ENCODE measurements around the gene XYLB. TPM values are rescaled to one million over a fixed set of nuclear protein-coding genes. Genes with fewer than 3 reads are reported as not detected.

The XYLB gene
- polyA plus RNA-seq, 1 of the 3 experiments (the other 2 are of a cell fraction), result 2.7 TPM

DNA sequence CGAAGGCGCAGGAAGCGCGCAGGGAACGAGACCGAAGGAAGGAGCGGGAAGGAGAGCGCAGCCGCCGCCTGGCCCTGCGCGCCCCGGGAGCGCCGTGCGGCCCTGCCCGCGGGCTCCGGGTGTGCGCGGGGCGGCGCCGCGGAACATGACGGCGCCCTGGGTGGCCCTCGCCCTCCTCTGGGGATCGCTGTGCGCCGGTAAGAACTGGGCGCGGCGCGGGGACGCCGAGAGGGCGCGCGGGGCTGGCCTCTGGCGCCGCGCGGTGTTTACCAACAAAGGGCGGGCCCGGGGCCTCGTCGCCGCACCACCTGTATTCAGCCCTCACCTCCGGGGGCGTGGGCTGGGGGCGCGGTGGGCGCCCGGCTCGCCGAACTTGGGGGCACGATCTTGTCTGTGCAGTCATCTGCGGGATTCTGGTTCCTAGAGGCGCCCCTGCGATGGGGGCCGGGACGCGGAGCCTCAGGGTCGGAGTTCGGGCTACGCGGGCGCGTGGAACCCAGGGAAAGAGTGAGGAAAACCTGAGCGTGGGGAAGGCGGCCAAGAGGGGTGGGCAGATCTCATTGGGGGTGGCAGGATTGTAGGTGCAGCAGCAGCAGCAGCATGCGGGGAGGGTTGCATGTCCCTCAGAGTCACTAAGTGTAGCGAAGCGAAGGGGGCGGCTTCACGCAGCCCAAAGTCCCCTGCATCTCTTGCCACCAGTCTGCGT, 107.7 kb downstream of the XYLB start:
- Histone ChIP-seq H3K79me2 (ENCODE audit: insufficient read depth) (peaks cover 46% of the 10 kb centered on the region), H3K36me3 (replicated peaks in 1 of 2; ENCODE audit: control insufficient read depth in 1 of 2, insufficient read depth in 2 of 2, low read length in 1 of 2) (no peaks in the 10 kb centered on the region), H3K9me3 (no peaks in the 10 kb centered on the region), H3K27me3 (ENCODE audit: insufficient read depth) (no peaks in the 10 kb centered on the region), H3K9ac (peak overlapping the region; percentile 93), H3F3A (replicated peaks; ENCODE audit: insufficient read depth) (no peaks in the 10 kb centered on the region), H4K20me1 (ENCODE audit: insufficient read depth) (peaks cover 27% of the 10 kb centered on the region), H2AFZ (ENCODE audit: low read depth) (peak overlapping the region; percentile 78), H3K27ac (ENCODE audit: low read depth in 2 of 2, low read length in 1 of 2) (peak overlapping the region; percentile 48 to 92; a peak in 3 of 4 replicates), H3K4me2 (peak overlapping the region; percentile 93), H3K9me2 (no peaks in the 10 kb centered on the region), H3K4me1 (ENCODE audit: control insufficient read depth in 1 of 2, insufficient read depth in 2 of 2, low read depth in 1 of 2, low read length in 1 of 2) (peaks cover 0 to 32% of the 10 kb centered on the region in 2 experiments; a peak in 2 of 4 replicates), H3K4me3 (ENCODE audit: low read depth in 2 of 2, low read length in 1 of 2) (peak overlapping the region; percentile 84 to 87)
- TF ChIP-seq TCF12 (IDR thresholded peaks at IDR 0.05) (no peak), FOXJ3 (CRISPR knock-in tag; IDR thresholded peaks at IDR 0.05) (no peak), NFIC (IDR thresholded peaks at IDR 0.05; ENCODE audit: borderline replicate concordance) (no peak), FOSL2 (IDR thresholded peaks at IDR 0.05; ENCODE audit: borderline replicate concordance, low read depth) (no peak)
- TF ChIP-seq, protein P1, sequence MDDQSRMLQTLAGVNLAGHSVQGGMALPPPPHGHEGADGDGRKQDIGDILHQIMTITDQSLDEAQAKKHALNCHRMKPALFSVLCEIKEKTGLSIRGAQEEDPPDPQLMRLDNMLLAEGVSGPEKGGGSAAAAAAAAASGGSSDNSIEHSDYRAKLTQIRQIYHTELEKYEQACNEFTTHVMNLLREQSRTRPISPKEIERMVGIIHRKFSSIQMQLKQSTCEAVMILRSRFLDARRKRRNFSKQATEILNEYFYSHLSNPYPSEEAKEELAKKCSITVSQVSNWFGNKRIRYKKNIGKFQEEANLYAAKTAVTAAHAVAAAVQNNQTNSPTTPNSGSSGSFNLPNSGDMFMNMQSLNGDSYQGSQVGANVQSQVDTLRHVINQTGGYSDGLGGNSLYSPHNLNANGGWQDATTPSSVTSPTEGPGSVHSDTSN (IDR thresholded peaks at IDR 0.05), result no peak
- CTCF ChIA-PET, result interaction anchor here (1.0 to 2.2 kb wide), 3 partner anchors 26 to 197 kb away, joined by 3 to 16 read pairs (median 7); partner anchors contain the start of gene EXOG
- POLR2A ChIA-PET, result interaction anchor here (2.0 kb wide), 1 partner anchor 108 kb away, joined by 7 read pairs; the partner anchor contains the start of gene XYLB
- peak; percentile 68 for DNase-seq
- WGBS (ENCODE audit: low lambda C conversion rate), result 0% methylated on average over 19 of the region's 78 CpGs

DNA sequence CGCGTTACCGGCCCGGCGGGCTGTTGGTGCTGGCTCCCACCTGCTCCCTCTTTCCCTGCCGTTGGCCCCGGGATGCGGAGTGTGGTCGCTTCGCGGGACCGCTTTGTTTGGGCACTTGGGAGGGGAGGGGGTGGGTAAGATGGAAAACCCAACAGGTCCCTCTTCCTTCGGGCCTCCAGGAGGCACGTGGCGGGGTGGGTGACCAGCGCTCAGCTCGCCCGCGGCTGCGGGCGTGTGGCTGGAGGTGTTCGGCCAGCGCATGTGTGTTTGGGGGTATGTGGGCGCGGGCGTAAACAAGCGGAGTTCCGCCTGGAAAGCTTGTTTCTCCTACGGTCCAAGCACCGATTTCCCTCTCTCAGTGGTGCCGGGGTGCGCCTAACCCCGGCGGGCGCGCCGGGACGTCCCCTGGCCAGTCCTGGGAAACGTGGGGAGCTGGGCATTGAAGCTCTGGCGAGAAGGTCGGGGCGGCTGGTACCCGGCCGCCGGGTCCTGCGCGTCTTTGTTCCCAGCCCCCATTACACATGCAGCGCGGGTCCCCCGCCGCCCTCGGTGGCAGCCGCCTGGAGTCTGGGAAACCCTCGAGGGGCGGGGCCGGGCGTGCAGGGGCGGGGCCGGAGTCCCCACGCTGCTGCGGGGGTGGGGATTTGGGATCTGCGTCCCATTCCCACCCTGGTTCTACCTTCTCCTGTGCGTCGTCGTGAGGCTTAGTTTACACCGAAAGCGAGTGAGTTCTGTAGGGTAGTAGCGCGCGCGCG, 108.5 kb downstream of the XYLB start:
- DNase-seq, result peak; percentile 96
- Histone ChIP-seq H3K4me1 (ENCODE audit: control insufficient read depth in 1 of 2, insufficient read depth in 2 of 2, low read depth in 1 of 2, low read length in 1 of 2) (peaks cover 0 to 37% of the 10 kb centered on the region in 2 experiments; a peak in 2 of 4 replicates), H3K36me3 (replicated peaks in 1 of 2; ENCODE audit: control insufficient read depth in 1 of 2, insufficient read depth in 2 of 2, low read length in 1 of 2) (no peaks in the 10 kb centered on the region), H3K4me2 (peak overlapping the region; percentile 93), H3K9me3 (no peaks in the 10 kb centered on the region), H3K79me2 (ENCODE audit: insufficient read depth) (peaks cover 49% of the 10 kb centered on the region), H3F3A (replicated peaks; ENCODE audit: insufficient read depth) (no peaks in the 10 kb centered on the region), H4K20me1 (ENCODE audit: insufficient read depth) (peaks cover 27% of the 10 kb centered on the region), H3K27me3 (ENCODE audit: insufficient read depth) (no peaks in the 10 kb centered on the region), H3K27ac (ENCODE audit: low read depth in 2 of 2, low read length in 1 of 2) (peak overlapping the region; percentile 48 to 92; a peak in 3 of 4 replicates), H3K9me2 (no peaks in the 10 kb centered on the region), H3K9ac (peak overlapping the region; percentile 93), H3K4me3 (ENCODE audit: low read depth in 2 of 2, low read length in 1 of 2) (peak overlapping the region; percentile 84 to 87), H2AFZ (ENCODE audit: low read depth) (peak overlapping the region; percentile 78; the same call in 1 of the 2 replicates)
- ChIA-PET CTCF (interaction anchor here (0.7 to 2.2 kb wide), 5 partner anchors 25 to 200 kb away, joined by 3 to 16 read pairs (median 7); partner anchors contain the start of genes EXOG and XYLB), POLR2A (interaction anchor here (2.0 kb wide), 1 partner anchor 108 kb away, joined by 7 read pairs; the partner anchor contains the start of gene XYLB)
- 0% methylated on average over 5 of the region's 72 CpGs for whole genome bisulfite sequencing (ENCODE audit: low lambda C conversion rate)
- no peak for TF ChIP-seq GABPA (IDR thresholded peaks at IDR 0.05; ENCODE audit: low read depth)
- TF ChIP-seq, protein P2, sequence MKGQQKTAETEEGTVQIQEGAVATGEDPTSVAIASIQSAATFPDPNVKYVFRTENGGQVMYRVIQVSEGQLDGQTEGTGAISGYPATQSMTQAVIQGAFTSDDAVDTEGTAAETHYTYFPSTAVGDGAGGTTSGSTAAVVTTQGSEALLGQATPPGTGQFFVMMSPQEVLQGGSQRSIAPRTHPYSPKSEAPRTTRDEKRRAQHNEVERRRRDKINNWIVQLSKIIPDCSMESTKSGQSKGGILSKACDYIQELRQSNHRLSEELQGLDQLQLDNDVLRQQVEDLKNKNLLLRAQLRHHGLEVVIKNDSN (IDR thresholded peaks at IDR 0.05; ENCODE audit: borderline replicate concordance, low read depth), result 0 out of 2 replicates have a peak, but pooled peaks have one; percentile 6
- TF ChIP-seq POLR2AphosphoS5 (IDR thresholded peaks at IDR 0.05; ENCODE audit: low read depth, low read length), result no peak
- no peak for TF ChIP-seq YY1 (IDR thresholded peaks at IDR 0.05; ENCODE audit: low read depth)
- TF ChIP-seq FOXJ3 (CRISPR knock-in tag; IDR thresholded peaks at IDR 0.05), result no peak; the same call in 1 of the 2 replicates
- TF ChIP-seq ELF1 (IDR thresholded peaks at IDR 0.05), result no peak
- TF ChIP-seq, protein P3, sequence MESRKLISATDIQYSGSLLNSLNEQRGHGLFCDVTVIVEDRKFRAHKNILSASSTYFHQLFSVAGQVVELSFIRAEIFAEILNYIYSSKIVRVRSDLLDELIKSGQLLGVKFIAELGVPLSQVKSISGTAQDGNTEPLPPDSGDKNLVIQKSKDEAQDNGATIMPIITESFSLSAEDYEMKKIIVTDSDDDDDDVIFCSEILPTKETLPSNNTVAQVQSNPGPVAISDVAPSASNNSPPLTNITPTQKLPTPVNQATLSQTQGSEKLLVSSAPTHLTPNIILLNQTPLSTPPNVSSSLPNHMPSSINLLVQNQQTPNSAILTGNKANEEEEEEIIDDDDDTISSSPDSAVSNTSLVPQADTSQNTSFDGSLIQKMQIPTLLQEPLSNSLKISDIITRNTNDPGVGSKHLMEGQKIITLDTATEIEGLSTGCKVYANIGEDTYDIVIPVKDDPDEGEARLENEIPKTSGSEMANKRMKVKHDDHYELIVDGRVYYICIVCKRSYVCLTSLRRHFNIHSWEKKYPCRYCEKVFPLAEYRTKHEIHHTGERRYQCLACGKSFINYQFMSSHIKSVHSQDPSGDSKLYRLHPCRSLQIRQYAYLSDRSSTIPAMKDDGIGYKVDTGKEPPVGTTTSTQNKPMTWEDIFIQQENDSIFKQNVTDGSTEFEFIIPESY (IDR thresholded peaks at IDR 0.05; ENCODE audit: borderline replicate concordance, low read depth), result no peak
- TF ChIP-seq, protein P4, sequence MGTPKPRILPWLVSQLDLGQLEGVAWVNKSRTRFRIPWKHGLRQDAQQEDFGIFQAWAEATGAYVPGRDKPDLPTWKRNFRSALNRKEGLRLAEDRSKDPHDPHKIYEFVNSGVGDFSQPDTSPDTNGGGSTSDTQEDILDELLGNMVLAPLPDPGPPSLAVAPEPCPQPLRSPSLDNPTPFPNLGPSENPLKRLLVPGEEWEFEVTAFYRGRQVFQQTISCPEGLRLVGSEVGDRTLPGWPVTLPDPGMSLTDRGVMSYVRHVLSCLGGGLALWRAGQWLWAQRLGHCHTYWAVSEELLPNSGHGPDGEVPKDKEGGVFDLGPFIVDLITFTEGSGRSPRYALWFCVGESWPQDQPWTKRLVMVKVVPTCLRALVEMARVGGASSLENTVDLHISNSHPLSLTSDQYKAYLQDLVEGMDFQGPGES (IDR thresholded peaks at IDR 0.05; ENCODE audit: low read depth, low read length), result no peak
- TF ChIP-seq CHD2 (IDR thresholded peaks at IDR 0.05; ENCODE audit: low read length, partially characterized antibody), result peak; percentile 46
- no peak for TF ChIP-seq SMC3 (IDR thresholded peaks at IDR 0.05; ENCODE audit: low read depth, low read length)
- TF ChIP-seq, protein P5, sequence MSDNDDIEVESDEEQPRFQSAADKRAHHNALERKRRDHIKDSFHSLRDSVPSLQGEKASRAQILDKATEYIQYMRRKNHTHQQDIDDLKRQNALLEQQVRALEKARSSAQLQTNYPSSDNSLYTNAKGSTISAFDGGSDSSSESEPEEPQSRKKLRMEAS (IDR thresholded peaks at IDR 0.05; ENCODE audit: low read depth), result peak; percentile 78
- TF ChIP-seq, protein P1 (IDR thresholded peaks at IDR 0.05), result no peak
